Endothelial cell of umbilical vein (primary cell): ENCODE results near the gene GCNT2. TPM values are rescaled to one million over a fixed set of nuclear protein-coding genes. Genes with fewer than 3 reads are reported as not detected.

Experiments
- BruUV-seq: library from RNA; stranded (reverse); fragments of 400-500 nt; replicated peaks from 2 replicates; lab custom pipeline; 2021; lab: Mats Ljungman, UMichigan
- CTCF ChIA-PET: fragments of 300-600, 350-600 bp; sonication (Branson Sonifier 250); formaldehyde crosslinking; loops from one replicate; lab custom pipeline; 2021; ENCODE audit warnings: antibody characterized with exemption, inconsistent platforms; lab: Charles Lee
- POLR2A ChIA-PET: fragments of 300-600, 350-600 bp; sonication (Branson Sonifier 250); formaldehyde crosslinking; loops from one replicate; lab custom pipeline; 2021; ENCODE audit warnings: antibody characterized with exemption, inconsistent platforms; lab: Charles Lee
- DNase-seq: peaks from one replicate; pipeline ENCODE4 v3.0.0-alpha.2; 2011; ENCODE audit warnings: low read depth, low spot score
- FAIRE-seq: peaks from 2 replicates; lab custom pipeline; 2011; peaks lifted over from hg19 to GRCh38; lab: Jason Lieb, UNC
- H2AFZ ChIP-seq: 2 replicates; pipeline ENCODE4 v1.6.0; 2012; ENCODE audit warnings: low read depth, low read length, control low read depth, inconsistent platforms
- H3K27ac ChIP-seq: 2 replicates; pipeline ENCODE4 v1.5.1; 2011; ENCODE audit warnings: low read depth, mild to moderate bottlenecking, control low read depth, low read length, moderate library complexity; ENCODE audit not compliant: insufficient read depth
- H3K27me3 ChIP-seq, 2 experiments: 2 replicates each; pipeline versions ENCODE4 v1.6.0 to v1.6.1; 2011; ENCODE audit warnings: low read length in 2 of 2, mixed read lengths in 1 of 2; ENCODE audit not compliant: control insufficient read depth in 2 of 2, insufficient read depth in 2 of 2
- H3K36me3 ChIP-seq, 2 experiments: 2 replicates in 1 of 2; 3 replicates in 1 of 2; pipeline ENCODE4 v1.5.1; 2011; ENCODE audit warnings: low read length in 2 of 2, mild to moderate bottlenecking in 1 of 2, moderate library complexity in 1 of 2; ENCODE audit not compliant: control insufficient read depth in 2 of 2, insufficient read depth in 2 of 2; ENCODE audit errors: extremely low read depth in 1 of 2
- H3K4me1 ChIP-seq: 3 replicates; pipeline ENCODE4 v1.5.1; 2011; ENCODE audit warnings: mild to moderate bottlenecking, low read length; ENCODE audit not compliant: control insufficient read depth, insufficient read depth; ENCODE audit errors: extremely low read depth
- H3K4me2 ChIP-seq: 2 replicates; pipeline ENCODE4 v1.6.1; 2011; ENCODE audit warnings: low read length, control low read depth, mixed read lengths; ENCODE audit not compliant: insufficient read depth
- H3K4me3 ChIP-seq, 3 experiments: fragments of 200-600 bp in 1 of 3; sonication (generic), shearing (Covaris generic) in 1 of 3; replicated peaks in 1 of 3; 2 replicates each; pipeline ENCODE4 v1.5.1; 2011 to 2016; ENCODE audit warnings: control low read depth in 3 of 3, low read length in 3 of 3, mild to moderate bottlenecking in 2 of 3, inconsistent platforms in 1 of 3, low read depth in 1 of 3, moderate library complexity in 1 of 3; ENCODE audit not compliant: insufficient read depth in 1 of 3
- H3K79me2 ChIP-seq: 2 replicates; pipeline ENCODE4 v1.6.0; 2012; ENCODE audit warnings: low read length, inconsistent platforms; ENCODE audit not compliant: control insufficient read depth, insufficient read depth
- H3K9ac ChIP-seq: replicated peaks from 2 replicates; pipeline ENCODE3; 2011; ENCODE audit warnings: low read length, control low read depth; ENCODE audit not compliant: insufficient read depth; ENCODE audit errors: extremely low read depth
- H3K9me1 ChIP-seq: replicated peaks from 3 replicates; pipeline ENCODE4 v1.6.0; 2011; ENCODE audit warnings: mild to moderate bottlenecking, low read length; ENCODE audit not compliant: control insufficient read depth, insufficient read depth; ENCODE audit errors: extremely low read depth
- H3K9me3 ChIP-seq: replicated peaks from 2 replicates; pipeline ENCODE4 v1.5.1; 2012; ENCODE audit warnings: low read length, inconsistent platforms; ENCODE audit not compliant: control insufficient read depth, insufficient read depth
- H4K20me1 ChIP-seq: replicated peaks from 2 replicates; pipeline ENCODE3; 2011; ENCODE audit warnings: mild to moderate bottlenecking, low read length; ENCODE audit not compliant: control insufficient read depth, insufficient read depth; ENCODE audit errors: extremely low read depth
- EZH2 ChIP-seq: IDR thresholded peaks from 2 replicates; pipeline ENCODE4 v1.6.1; 2012; ENCODE audit warnings: borderline replicate concordance, low read depth, mild to moderate bottlenecking, moderate library complexity, low read length, inconsistent platforms; ENCODE audit not compliant: severe bottlenecking
- FOS ChIP-seq: IDR thresholded peaks from 2 replicates; pipeline ENCODE4 v1.6.1; 2011; ENCODE audit warnings: mild to moderate bottlenecking, low read length, moderate library complexity, borderline replicate concordance; ENCODE audit not compliant: insufficient read depth
- GATA2 ChIP-seq: IDR thresholded peaks from 2 replicates; pipeline ENCODE4 v1.7.0; 2011; ENCODE audit warnings: low read depth, mild to moderate bottlenecking, moderate library complexity, mixed read lengths, low read length; ENCODE audit not compliant: insufficient read length, insufficient read depth
- JUN ChIP-seq: IDR thresholded peaks from 2 replicates; pipeline ENCODE4 v1.6.1; 2011; ENCODE audit warnings: borderline replicate concordance, low read depth; ENCODE audit not compliant: insufficient read length, insufficient read depth
- MYC ChIP-seq: IDR thresholded peaks from one replicate; pipeline ENCODE4 v1.6.1; 2011; ENCODE audit warnings: mild to moderate bottlenecking, low read depth, low read length
- POLR2A ChIP-seq: IDR thresholded peaks from 2 replicates; pipeline ENCODE4 v1.6.1; 2012; ENCODE audit warnings: low read depth, mild to moderate bottlenecking, control low read depth, low read length
- POLR2AphosphoS5 ChIP-seq: IDR thresholded peaks from 2 replicates; pipeline ENCODE4 v1.6.1; 2012; ENCODE audit warnings: low read depth, mild to moderate bottlenecking, control low read depth, low read length, moderate library complexity; ENCODE audit not compliant: insufficient read depth
- dilution Hi-C: fragments of 300-500 bp; cut with MboI; formaldehyde crosslinking; loops from one replicate; pipeline ENCODE4 v1.15.0; 2019; ENCODE audit warnings: low sequenced_read_pairs; ENCODE audit not compliant: extremely low pct_ligation_motif_present
- intact Hi-C: fragments of 100-400 bp; cut with micrococcal nuclease; formaldehyde crosslinking; loops from one replicate; pipeline ENCODE4 v1.10.0; 2022
- polyA plus RNA-seq, 4 experiments: library from polyadenylated mRNA; depleted of rRNA in 3 of 4; stranded (reverse) in 3 of 4; unstranded in 1 of 4; fragments of >200 nt; gene quantifications; 2 replicates each; pipeline versions ENCODE4 v1.2.1 to v1.2.3, GENCODE V29; 2011 to 2012; ENCODE audit warnings: missing spikeins in 1 of 4
- total RNA-seq: library from RNA; stranded (reverse); gene quantifications from 2 replicates; pipeline ENCODE4 v1.2.3, GENCODE V29; 2021
- TF ChIP-seq, protein P1 (sequence below), 2 donors: IDR thresholded peaks; 1 replicate in 1 of 2; 2 replicates in 1 of 2; pipeline ENCODE4 v1.5.1; 2011; ENCODE audit warnings: low read length in 2 of 2, mild to moderate bottlenecking in 2 of 2, moderate library complexity in 2 of 2, control low read depth in 1 of 2, inconsistent platforms in 1 of 2, low read depth in 1 of 2; ENCODE audit not compliant: insufficient read depth in 1 of 2; ENCODE audit errors: extremely low read depth in 1 of 2
- TF ChIP-seq, protein P2 (sequence below): IDR thresholded peaks from 2 replicates; pipeline ENCODE4 v1.6.1; 2011; ENCODE audit not compliant: insufficient read depth, insufficient read length

The GCNT2 gene
- total and polyA plus RNA-seq, 2 donors (not counting 3 experiments of a cell fraction or from before 2014, with no cell fraction given): 3.8 to 10.9 TPM

DNA sequence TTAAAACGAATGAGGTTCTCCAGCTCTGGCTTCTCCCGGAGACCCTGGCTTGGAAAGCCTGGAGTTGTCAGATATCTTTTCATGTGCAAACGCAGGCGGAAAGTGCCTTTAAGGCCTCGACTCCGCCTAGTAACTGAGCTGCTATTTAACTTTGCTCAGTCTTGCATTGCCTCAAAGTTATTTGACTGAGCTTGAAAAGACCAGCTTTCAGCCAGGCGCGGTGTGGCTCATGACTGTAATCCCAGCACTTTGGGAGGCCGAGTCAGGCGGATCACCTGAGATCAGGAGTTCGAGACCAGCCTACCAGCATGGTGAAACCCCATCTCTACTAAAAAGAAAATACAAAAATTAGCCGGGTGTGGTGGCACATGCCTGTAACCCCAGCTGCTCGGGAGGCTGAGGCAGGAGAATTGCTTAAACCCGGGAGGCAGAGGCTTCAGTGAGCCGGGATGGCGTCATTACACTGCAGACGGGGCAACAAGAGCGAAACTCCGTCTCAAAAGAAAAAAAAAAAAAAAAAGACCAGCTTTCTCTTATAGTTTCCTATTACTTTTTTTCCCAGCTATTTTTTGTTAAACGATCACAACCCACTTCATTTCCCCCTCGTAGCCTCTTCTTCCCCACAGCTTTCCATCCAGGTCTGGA, 1.9 kb downstream of the GCNT2 start:
- no peak overlapping the region for H3K9ac ChIP-seq
- FAIRE-seq (no peak), DNase-seq (no peak)
- H3K4me1 ChIP-seq: peaks cover 50% of the 10 kb centered on the region
- dilution Hi-C loops (no loop called here), intact Hi-C loops (no loop called here)
- H2AFZ ChIP-seq: no peak overlapping the region
- no peaks in the 10 kb centered on the region for H3K36me3 ChIP-seq
- H3K9me3 ChIP-seq: no peaks in the 10 kb centered on the region
- no peaks in the 10 kb centered on the region for H3K27me3 ChIP-seq
- ChIA-PET POLR2A (no interaction called here), CTCF (interaction anchor here (0.6 to 1.2 kb wide), 3 partner anchors 22 to 44 kb away, joined by 3 to 4 read pairs (median 3); no protein-coding TSS in a partner anchor)
- TF ChIP-seq FOS (no peak), MYC (no peak), JUN (no peak), GATA2 (no peak), EZH2 (no peak), POLR2AphosphoS5 (no peak), POLR2A (no peak)
- TF ChIP-seq, protein P1, sequence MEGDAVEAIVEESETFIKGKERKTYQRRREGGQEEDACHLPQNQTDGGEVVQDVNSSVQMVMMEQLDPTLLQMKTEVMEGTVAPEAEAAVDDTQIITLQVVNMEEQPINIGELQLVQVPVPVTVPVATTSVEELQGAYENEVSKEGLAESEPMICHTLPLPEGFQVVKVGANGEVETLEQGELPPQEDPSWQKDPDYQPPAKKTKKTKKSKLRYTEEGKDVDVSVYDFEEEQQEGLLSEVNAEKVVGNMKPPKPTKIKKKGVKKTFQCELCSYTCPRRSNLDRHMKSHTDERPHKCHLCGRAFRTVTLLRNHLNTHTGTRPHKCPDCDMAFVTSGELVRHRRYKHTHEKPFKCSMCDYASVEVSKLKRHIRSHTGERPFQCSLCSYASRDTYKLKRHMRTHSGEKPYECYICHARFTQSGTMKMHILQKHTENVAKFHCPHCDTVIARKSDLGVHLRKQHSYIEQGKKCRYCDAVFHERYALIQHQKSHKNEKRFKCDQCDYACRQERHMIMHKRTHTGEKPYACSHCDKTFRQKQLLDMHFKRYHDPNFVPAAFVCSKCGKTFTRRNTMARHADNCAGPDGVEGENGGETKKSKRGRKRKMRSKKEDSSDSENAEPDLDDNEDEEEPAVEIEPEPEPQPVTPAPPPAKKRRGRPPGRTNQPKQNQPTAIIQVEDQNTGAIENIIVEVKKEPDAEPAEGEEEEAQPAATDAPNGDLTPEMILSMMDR (IDR thresholded peaks at IDR 0.05; ENCODE audit: extremely low read depth in 1 of 2, insufficient read depth in 1 of 2, low read depth in 1 of 2, low read length in 2 of 2): no peak
- TF ChIP-seq, protein P2, sequence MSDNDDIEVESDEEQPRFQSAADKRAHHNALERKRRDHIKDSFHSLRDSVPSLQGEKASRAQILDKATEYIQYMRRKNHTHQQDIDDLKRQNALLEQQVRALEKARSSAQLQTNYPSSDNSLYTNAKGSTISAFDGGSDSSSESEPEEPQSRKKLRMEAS: no peak
- no peaks in the 10 kb centered on the region for H4K20me1 ChIP-seq
- no peak overlapping the region for H3K4me2 ChIP-seq
- BruUV-seq: no TSS peak
- no peaks in the 10 kb centered on the region for H3K79me2 ChIP-seq
- H3K27ac ChIP-seq: no peak overlapping the region
- H3K9me1 ChIP-seq: no peaks in the 10 kb centered on the region
- no peak overlapping the region for H3K4me3 ChIP-seq
